ENCODE data around the gene HECTD4. TPM values are rescaled to one million over a fixed set of nuclear protein-coding genes. Genes with fewer than 3 reads are reported as not detected.

HECTD4 gene
- total RNA-seq, 2 donors from 2014 or later: 46.6 to 48.2 TPM

DNA sequence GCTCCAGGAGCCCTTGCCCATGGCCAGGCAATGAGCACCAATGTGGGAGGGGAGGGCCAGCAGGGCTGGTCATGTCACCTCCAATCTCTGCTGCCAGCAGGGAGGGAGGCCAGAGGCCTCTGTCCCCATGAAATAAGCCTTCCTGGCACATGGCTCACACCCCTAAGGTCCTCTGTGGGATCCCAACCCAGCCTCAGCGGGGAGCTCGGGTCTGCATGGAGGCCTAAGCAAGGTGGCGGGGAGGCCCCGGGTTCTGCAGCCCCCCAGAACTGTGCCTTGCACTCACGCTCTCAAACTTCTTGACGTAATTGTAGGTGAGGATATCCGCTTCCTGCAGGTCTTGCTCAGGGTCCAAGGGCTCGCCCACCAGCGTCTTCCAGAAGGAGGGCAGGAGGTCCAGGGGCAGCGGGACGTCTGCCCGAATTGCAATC, 215.2 kb downstream of the HECTD4 start:
- peak; percentile 39 for DNase-seq
- H3K36me3 Mint-ChIP-seq (ENCODE audit: low read depth): peaks cover 31% of the 10 kb centered on the region
- WGBS, 2 experiments (ENCODE audit: insufficient coverage in 1 of 2, insufficient read length in 1 of 2): 98 to 99% methylated on average over 11 to 12 of the region's 12 CpGs

DNA sequence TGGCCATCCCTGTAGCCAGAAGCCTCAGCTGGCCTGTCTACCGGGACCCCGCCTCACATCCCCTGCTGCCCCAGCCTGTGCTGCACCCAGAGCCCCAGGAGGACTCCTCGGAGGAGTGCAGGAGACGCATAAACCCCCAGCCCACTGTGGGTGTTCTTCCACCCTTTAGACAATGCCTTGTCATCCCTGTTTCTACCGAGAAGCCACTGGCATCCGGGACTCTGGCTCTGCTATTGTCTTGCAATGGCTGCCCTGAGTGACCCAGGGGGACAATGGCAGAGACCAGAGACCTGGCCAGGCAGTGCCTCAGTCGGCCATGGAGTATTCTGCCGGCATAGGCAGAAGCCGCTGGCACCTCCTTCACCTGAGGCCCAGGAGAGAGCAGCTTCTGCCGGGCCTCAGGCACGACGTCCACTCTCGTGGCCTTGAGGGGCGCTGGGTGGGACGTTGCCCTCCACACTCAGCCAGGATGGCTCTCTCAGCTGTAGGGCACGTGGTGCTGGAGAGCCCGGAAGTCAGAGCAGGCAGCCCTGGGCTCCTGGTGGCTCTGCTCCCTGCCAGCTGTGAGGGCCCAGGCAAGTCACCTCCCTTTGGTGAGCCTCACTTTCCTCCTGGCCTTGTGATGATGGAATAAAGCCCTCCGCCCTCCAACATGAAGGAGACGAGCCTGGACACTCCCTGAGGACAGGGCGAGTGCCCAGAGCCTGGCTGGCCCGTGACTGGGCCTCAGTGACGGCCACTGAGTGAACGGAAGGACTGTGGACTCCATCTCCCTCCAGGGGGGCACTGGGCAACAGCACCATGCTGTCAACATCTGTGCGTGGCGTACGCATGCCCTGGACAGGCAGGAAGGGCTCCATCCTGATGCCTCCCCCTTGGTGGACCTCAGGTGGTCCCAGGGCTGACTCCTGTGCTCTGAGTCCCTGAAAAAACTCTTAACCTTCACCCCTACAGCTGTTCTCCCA, 215.9 kb downstream of the HECTD4 start:
- peak; percentile 43 for DNase-seq
- H3K27ac Mint-ChIP-seq: no peak overlapping the region
- H3K9ac ChIP-seq (ENCODE audit: extremely low read depth, low read length, poor library complexity, severe bottlenecking): no peak overlapping the region

More for the DNA sequence above, 215.2 kb downstream of the HECTD4 start:
- TF ChIP-seq, protein P1, sequence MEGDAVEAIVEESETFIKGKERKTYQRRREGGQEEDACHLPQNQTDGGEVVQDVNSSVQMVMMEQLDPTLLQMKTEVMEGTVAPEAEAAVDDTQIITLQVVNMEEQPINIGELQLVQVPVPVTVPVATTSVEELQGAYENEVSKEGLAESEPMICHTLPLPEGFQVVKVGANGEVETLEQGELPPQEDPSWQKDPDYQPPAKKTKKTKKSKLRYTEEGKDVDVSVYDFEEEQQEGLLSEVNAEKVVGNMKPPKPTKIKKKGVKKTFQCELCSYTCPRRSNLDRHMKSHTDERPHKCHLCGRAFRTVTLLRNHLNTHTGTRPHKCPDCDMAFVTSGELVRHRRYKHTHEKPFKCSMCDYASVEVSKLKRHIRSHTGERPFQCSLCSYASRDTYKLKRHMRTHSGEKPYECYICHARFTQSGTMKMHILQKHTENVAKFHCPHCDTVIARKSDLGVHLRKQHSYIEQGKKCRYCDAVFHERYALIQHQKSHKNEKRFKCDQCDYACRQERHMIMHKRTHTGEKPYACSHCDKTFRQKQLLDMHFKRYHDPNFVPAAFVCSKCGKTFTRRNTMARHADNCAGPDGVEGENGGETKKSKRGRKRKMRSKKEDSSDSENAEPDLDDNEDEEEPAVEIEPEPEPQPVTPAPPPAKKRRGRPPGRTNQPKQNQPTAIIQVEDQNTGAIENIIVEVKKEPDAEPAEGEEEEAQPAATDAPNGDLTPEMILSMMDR (conservative IDR thresholded peaks at IDR 0.05): no peak
- H3K4me3 Mint-ChIP-seq: no peak overlapping the region
- no peaks in the 10 kb centered on the region for H3K9me3 ChIP-seq (ENCODE audit: control insufficient read depth, low read length)
- H3K27ac ChIP-seq (ENCODE audit: low read depth, low read length): no peak overlapping the region
- H3K4me1 ChIP-seq (ENCODE audit: control insufficient read depth, insufficient read depth, low read length): no peaks in the 10 kb centered on the region
- no peak overlapping the region for H3K9ac ChIP-seq (ENCODE audit: extremely low read depth, low read length, poor library complexity, severe bottlenecking)
- no peaks in the 10 kb centered on the region for H3K27me3 ChIP-seq (ENCODE audit: control insufficient read depth, insufficient read depth, low read length, poor library complexity, severe bottlenecking)
- peaks cover 24% of the 10 kb centered on the region for H3K36me3 ChIP-seq (ENCODE audit: control insufficient read depth, insufficient read depth, low read length)
- H3K9me3 Mint-ChIP-seq: no peaks in the 10 kb centered on the region
- no peak overlapping the region for H3K4me3 ChIP-seq (ENCODE audit: low read length)
- no peaks in the 10 kb centered on the region for H3K27me3 Mint-ChIP-seq (ENCODE audit: insufficient read depth)
- H3K27ac Mint-ChIP-seq: no peak overlapping the region
- H3K4me1 Mint-ChIP-seq: no peaks in the 10 kb centered on the region

DNA sequence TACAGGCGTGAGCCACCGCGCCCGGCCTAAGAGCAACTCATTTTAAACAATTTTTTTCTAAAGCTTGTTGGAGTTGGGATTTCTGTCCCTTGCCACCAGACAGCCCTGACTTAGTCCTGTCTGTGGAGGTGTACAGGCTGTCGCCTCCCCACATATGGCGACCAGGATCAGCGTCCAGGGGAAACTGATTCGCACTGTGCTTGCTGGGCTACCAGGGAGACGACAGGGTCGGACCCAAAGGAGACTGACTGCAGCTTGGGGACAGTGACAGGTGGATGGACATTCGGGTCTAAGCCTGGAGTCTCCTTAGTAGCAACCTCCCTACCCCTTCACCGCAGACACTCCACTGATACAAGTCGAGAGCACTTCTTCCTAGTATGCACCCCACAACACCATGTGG, 216.6 kb downstream of the HECTD4 start:
- Histone ChIP-seq H3K9me3 (ENCODE audit: control insufficient read depth, low read length) (no peaks in the 10 kb centered on the region), H3K4me1 (ENCODE audit: control insufficient read depth, insufficient read depth, low read length) (no peaks in the 10 kb centered on the region), H3K27me3 (ENCODE audit: control insufficient read depth, insufficient read depth, low read length, poor library complexity, severe bottlenecking) (no peaks in the 10 kb centered on the region), H3K9ac (ENCODE audit: extremely low read depth, low read length, poor library complexity, severe bottlenecking) (no peak overlapping the region), H3K27ac (ENCODE audit: low read depth, low read length) (no peak overlapping the region), H3K4me3 (ENCODE audit: low read length) (no peak overlapping the region), H3K36me3 (ENCODE audit: control insufficient read depth, insufficient read depth, low read length) (peaks cover 29% of the 10 kb centered on the region)
- Mint-ChIP-seq H3K9me3 (no peaks in the 10 kb centered on the region), H3K36me3 (ENCODE audit: low read depth) (peaks cover 38% of the 10 kb centered on the region), H3K27me3 (ENCODE audit: insufficient read depth) (no peaks in the 10 kb centered on the region), H3K27ac (no peak overlapping the region), H3K4me3 (no peak overlapping the region), H3K4me1 (no peaks in the 10 kb centered on the region)
- peak; percentile 44 for DNase-seq
- TF ChIP-seq, protein P1 (conservative IDR thresholded peaks at IDR 0.05): no peak
- WGBS, 2 experiments (ENCODE audit: insufficient coverage in 1 of 2, insufficient read length in 1 of 2): 96 to 99% methylated on average over 13 of the region's 13 CpGs

More for the DNA sequence above, 215.9 kb downstream of the HECTD4 start:
- Mint-ChIP-seq H3K36me3 (ENCODE audit: low read depth) (peaks cover 35% of the 10 kb centered on the region), H3K4me3 (no peak overlapping the region), H3K9me3 (no peaks in the 10 kb centered on the region), H3K4me1 (no peaks in the 10 kb centered on the region), H3K27me3 (ENCODE audit: insufficient read depth) (no peaks in the 10 kb centered on the region)
- Histone ChIP-seq H3K9me3 (ENCODE audit: control insufficient read depth, low read length) (no peaks in the 10 kb centered on the region), H3K4me3 (ENCODE audit: low read length) (no peak overlapping the region), H3K27me3 (ENCODE audit: control insufficient read depth, insufficient read depth, low read length, poor library complexity, severe bottlenecking) (no peaks in the 10 kb centered on the region), H3K4me1 (ENCODE audit: control insufficient read depth, insufficient read depth, low read length) (no peaks in the 10 kb centered on the region), H3K27ac (ENCODE audit: low read depth, low read length) (no peak overlapping the region), H3K36me3 (ENCODE audit: control insufficient read depth, insufficient read depth, low read length) (peaks cover 26% of the 10 kb centered on the region)
- WGBS, 2 experiments (ENCODE audit: insufficient coverage in 1 of 2, insufficient read length in 1 of 2): 94 to 95% methylated on average over 19 to 26 of the region's 26 CpGs
- TF ChIP-seq, protein P1 (conservative IDR thresholded peaks at IDR 0.05): no peak

Measured in endodermal cell (in vitro differentiated cells).